A549 (cell line): ENCODE data around the gene KIAA1671. TPM values are rescaled to one million over a fixed set of nuclear protein-coding genes. Genes with fewer than 3 reads are reported as not detected.
A peak's percentile ranks its signal among the peaks of the same experiment; 100 is the strongest.

ENCODE experiments used
- ATAC-seq, 2 experiments: fragments of 200-7000 bp in 1 of 2; fragments of >200 bp in 1 of 2; cut with Nextera tagmentation in 1 of 2; cut with Tn5 transposase in 1 of 2; 3 replicates each; pipeline versions ENCODE4 v1.8.0 to v1.9.1; 2018 to 2020; ENCODE audit warnings: mild to moderate bottlenecking in 1 of 2, moderate library complexity in 1 of 2
- CTCF ChIA-PET: fragments of 300-600 bp; sonication (Branson Sonifier 250); formaldehyde crosslinking; extraction: SDS; loops from one replicate; lab custom pipeline; 2021; ENCODE audit warnings: antibody characterized with exemption, inconsistent platforms; lab: Yijun Ruan, JAX
- POLR2A ChIA-PET: fragments of 350-600 bp; formaldehyde crosslinking; extraction: SDS; loops from one replicate; lab custom pipeline; 2021; ENCODE audit warnings: antibody characterized with exemption, inconsistent platforms; lab: Yijun Ruan, JAX
- DNase-seq, 2 experiments: peaks; one replicate each; pipeline versions ENCODE4 v3.0.0 to v3.0.0-alpha.2; 2011 to 2016; ENCODE audit warnings: low read depth in 1 of 2, low spot score in 1 of 2
- FAIRE-seq: peaks from 2 replicates; lab custom pipeline; 2011; peaks lifted over from hg19 to GRCh38; lab: Jason Lieb, UNC
- H3K27ac ChIP-seq, 2 experiments: fragments of >200 bp; sonication (Bioruptor Twin); formaldehyde crosslinking; 3 replicates each; pipeline ENCODE4 v1.5.1; 2016 to 2017
- H3K4me1 ChIP-seq: fragments of >200 bp; sonication (Bioruptor Twin); formaldehyde crosslinking; 3 replicates; pipeline ENCODE4 v1.6.1; 2016
- H3K4me2 ChIP-seq: fragments of >200 bp; sonication (Bioruptor Twin); formaldehyde crosslinking; 3 replicates; pipeline ENCODE4 v1.6.1; 2016
- H3K4me3 ChIP-seq: fragments of >200 bp; sonication (Bioruptor Twin); formaldehyde crosslinking; 3 replicates; pipeline ENCODE4 v1.5.1; 2016
- H3K9me3 ChIP-seq: fragments of >200 bp; sonication (Bioruptor Twin); formaldehyde crosslinking; 3 replicates; pipeline ENCODE4 v1.6.1; 2016
- CBX2 ChIP-seq: fragments of 200-600 bp; sonication (generic); IDR thresholded peaks from 2 replicates; pipeline ENCODE4 v1.6.1; 2016; ENCODE audit warnings: low read depth, mild to moderate bottlenecking, borderline replicate concordance
- CEBPB ChIP-seq, 2 experiments: fragments of >200 bp in 1 of 2; sonication (Bioruptor Twin) in 1 of 2; formaldehyde crosslinking in 1 of 2; IDR thresholded peaks; 2 replicates each; pipeline ENCODE4 v1.6.1; 2012 to 2016
- EHMT2 ChIP-seq: fragments of 200-600 bp; sonication (generic); IDR thresholded peaks from 2 replicates; pipeline ENCODE4 v1.6.1; 2016; ENCODE audit warnings: antibody characterized with exemption, low read depth, mild to moderate bottlenecking, moderate library complexity
- EP300 ChIP-seq, 2 experiments: fragments of >200 bp; sonication (Bioruptor Twin); formaldehyde crosslinking; IDR thresholded peaks; 2 replicates in 1 of 2; 3 replicates in 1 of 2; pipeline ENCODE4 v1.6.1; 2016 to 2017
- FOXS1 ChIP-seq: fragments of 250-450 bp; sonication (Bioruptor Pico); IDR thresholded peaks from 2 replicates; pipeline ENCODE4 v1.5.0; 2020; ENCODE audit warnings: mild to moderate bottlenecking, moderate library complexity
- HEYL ChIP-seq: fragments of 250-450 bp; sonication (Bioruptor Pico); IDR thresholded peaks from 2 replicates; pipeline ENCODE4 v1.8.0; 2021; ENCODE audit warnings: mild to moderate bottlenecking, moderate library complexity
- HOXB13 ChIP-seq: fragments of 250-450 bp; sonication (Bioruptor Pico); IDR thresholded peaks from 2 replicates; pipeline ENCODE4 v1.5.0; 2020; ENCODE audit warnings: low read depth, mild to moderate bottlenecking, moderate library complexity
- JUN ChIP-seq, 2 experiments: fragments of >200 bp; sonication (Bioruptor Twin); formaldehyde crosslinking; IDR thresholded peaks; 2 replicates in 1 of 2; 3 replicates in 1 of 2; pipeline ENCODE4 v1.6.1; 2016 to 2017
- KDM1A ChIP-seq: fragments of 200-600 bp; sonication (generic); IDR thresholded peaks from 2 replicates; pipeline ENCODE4 v1.6.1; 2016; ENCODE audit warnings: low read depth, mild to moderate bottlenecking
- KDM5A ChIP-seq: fragments of 200-600 bp; sonication (generic); IDR thresholded peaks from 2 replicates; pipeline ENCODE4 v1.6.1; 2016; ENCODE audit warnings: antibody characterized with exemption, mild to moderate bottlenecking
- NR3C1 ChIP-seq: fragments of >200 bp; sonication (Bioruptor Twin); formaldehyde crosslinking; IDR thresholded peaks from 3 replicates; pipeline ENCODE4 v1.6.1; 2017
- PHF8 ChIP-seq: fragments of 200-600 bp; sonication (generic); IDR thresholded peaks from 2 replicates; pipeline ENCODE4 v1.6.1; 2016; ENCODE audit warnings: low read depth, mild to moderate bottlenecking, antibody characterized with exemption, moderate library complexity, borderline replicate concordance
- POLR2A ChIP-seq: IDR thresholded peaks from 2 replicates; pipeline ENCODE4 v1.6.1; 2012; ENCODE audit warnings: mild to moderate bottlenecking, low read length
- POLR2AphosphoS2 ChIP-seq: conservative IDR thresholded peaks from 2 replicates; pipeline ENCODE4 v1.6.1; 2012; ENCODE audit warnings: low read length, improper control_type of control experiment, inconsistent platforms
- RAD21 ChIP-seq, 2 experiments: fragments of >200 bp in 1 of 2; sonication (Bioruptor Twin) in 1 of 2; formaldehyde crosslinking in 1 of 2; IDR thresholded peaks in 1 of 2; conservative IDR thresholded peaks in 1 of 2; 2 replicates in 1 of 2; 3 replicates in 1 of 2; pipeline ENCODE4 v1.6.1; 2012 to 2018; ENCODE audit warnings: inconsistent platforms in 1 of 2
- RARB ChIP-seq: fragments of 250-450 bp; sonication (Bioruptor Pico); IDR thresholded peaks from 2 replicates; pipeline ENCODE4 v1.8.0; 2021; ENCODE audit warnings: mild to moderate bottlenecking, moderate library complexity
- RNF2 ChIP-seq: fragments of 200-600 bp; sonication (generic); IDR thresholded peaks from 2 replicates; pipeline ENCODE4 v1.6.1; 2016; ENCODE audit warnings: low read depth, mild to moderate bottlenecking, antibody characterized with exemption, moderate library complexity, borderline replicate concordance
- TP53 ChIP-seq: fragments of 250-450 bp; sonication (Bioruptor Pico); IDR thresholded peaks from 2 replicates; pipeline ENCODE4 v1.5.0; 2021; ENCODE audit warnings: mild to moderate bottlenecking, moderate library complexity
- ZC3H11A ChIP-seq: fragments of 450-650 bp; IDR thresholded peaks from 2 replicates; pipeline ENCODE4 v1.6.1; 2014; ENCODE audit warnings: antibody characterized with exemption, mild to moderate bottlenecking
- ZNF302 ChIP-seq: fragments of 250-450 bp; sonication (Bioruptor Pico); IDR thresholded peaks from 2 replicates; pipeline ENCODE4 v1.9.0; 2021; ENCODE audit warnings: inconsistent platforms, mild to moderate bottlenecking, moderate library complexity
- ZSCAN20 ChIP-seq: fragments of 250-450 bp; sonication (Bioruptor Pico); IDR thresholded peaks from 2 replicates; pipeline ENCODE4 v1.8.0; 2022; ENCODE audit warnings: mild to moderate bottlenecking, moderate library complexity
- WGBS: methylation state at CpG from one replicate; pipeline ENCODE4 v1.1.6; 2017; ENCODE audit errors: missing lambda C conversion rate; 5-methylcytosine and 5-hydroxymethylcytosine counted together
- polyA plus RNA-seq, 4 experiments: library from polyadenylated mRNA; depleted of rRNA in 3 of 4; stranded (reverse); fragments of >200 nt; fragmentation: RNase III in 1 of 4; extraction: RNeasy Plus Mini Kit Qiagen cat#74134 plus additional on column Dnase treatment in 1 of 4; gene quantifications; 2 replicates in 3 of 4; 3 replicates in 1 of 4; pipeline ENCODE4 v1.2.3, GENCODE V29; 2011 to 2017
- TF ChIP-seq, protein P1 (sequence below): fragments of 200-600 bp; sonication (generic); IDR thresholded peaks from 2 replicates; pipeline ENCODE4 v1.6.1; 2016; ENCODE audit warnings: antibody characterized with exemption, mild to moderate bottlenecking, moderate library complexity
- TF ChIP-seq, protein P2 (sequence below): fragments of 250-450 bp; sonication (Bioruptor Pico); IDR thresholded peaks from 2 replicates; pipeline ENCODE4 v1.5.0; 2021; ENCODE audit warnings: mild to moderate bottlenecking, moderate library complexity, borderline replicate concordance
- TF ChIP-seq, protein P3 (sequence below): fragments of 250-450 bp; sonication (Bioruptor Pico); IDR thresholded peaks from 2 replicates; pipeline ENCODE4 v1.5.0; 2020; ENCODE audit warnings: low read depth, mild to moderate bottlenecking, moderate library complexity

KIAA1671 gene
- polyA plus RNA-seq, 2 of the 4 experiments (the other 2 are of a cell fraction) = 5.3 to 7.9 TPM

DNA sequence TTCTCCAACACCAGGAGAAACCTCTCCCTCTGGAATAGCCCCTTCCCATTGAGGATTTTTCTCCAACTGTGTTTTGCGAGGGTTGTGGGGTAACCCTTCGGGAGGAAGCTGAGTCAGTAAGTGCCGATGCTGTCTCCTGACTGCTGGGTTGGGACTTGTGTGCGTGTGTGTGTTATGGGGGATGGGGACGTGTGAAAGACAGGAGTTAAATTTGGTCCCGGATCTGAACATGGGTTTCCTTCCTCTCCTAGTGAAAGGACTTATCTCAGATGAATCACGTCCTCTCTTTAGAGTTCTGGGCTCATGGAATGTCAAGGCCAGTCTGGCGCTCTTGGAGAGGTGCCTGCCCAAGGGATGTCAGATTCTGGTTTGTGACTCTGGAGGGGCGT, 33.3 kb downstream of the KIAA1671 start:
- no peak overlapping the region for H3K4me3 ChIP-seq
- no peak for FAIRE-seq
- DNase-seq = no peak
- ATAC-seq = no peak
- WGBS = 60% methylated on average over 9 of the region's 9 CpGs
- H3K4me2 ChIP-seq = no peak overlapping the region
- POLR2A ChIA-PET = no interaction called here
- TF ChIP-seq CBX2 = no peak
- TF ChIP-seq KDM1A = no peak
- TF ChIP-seq, protein P1, sequence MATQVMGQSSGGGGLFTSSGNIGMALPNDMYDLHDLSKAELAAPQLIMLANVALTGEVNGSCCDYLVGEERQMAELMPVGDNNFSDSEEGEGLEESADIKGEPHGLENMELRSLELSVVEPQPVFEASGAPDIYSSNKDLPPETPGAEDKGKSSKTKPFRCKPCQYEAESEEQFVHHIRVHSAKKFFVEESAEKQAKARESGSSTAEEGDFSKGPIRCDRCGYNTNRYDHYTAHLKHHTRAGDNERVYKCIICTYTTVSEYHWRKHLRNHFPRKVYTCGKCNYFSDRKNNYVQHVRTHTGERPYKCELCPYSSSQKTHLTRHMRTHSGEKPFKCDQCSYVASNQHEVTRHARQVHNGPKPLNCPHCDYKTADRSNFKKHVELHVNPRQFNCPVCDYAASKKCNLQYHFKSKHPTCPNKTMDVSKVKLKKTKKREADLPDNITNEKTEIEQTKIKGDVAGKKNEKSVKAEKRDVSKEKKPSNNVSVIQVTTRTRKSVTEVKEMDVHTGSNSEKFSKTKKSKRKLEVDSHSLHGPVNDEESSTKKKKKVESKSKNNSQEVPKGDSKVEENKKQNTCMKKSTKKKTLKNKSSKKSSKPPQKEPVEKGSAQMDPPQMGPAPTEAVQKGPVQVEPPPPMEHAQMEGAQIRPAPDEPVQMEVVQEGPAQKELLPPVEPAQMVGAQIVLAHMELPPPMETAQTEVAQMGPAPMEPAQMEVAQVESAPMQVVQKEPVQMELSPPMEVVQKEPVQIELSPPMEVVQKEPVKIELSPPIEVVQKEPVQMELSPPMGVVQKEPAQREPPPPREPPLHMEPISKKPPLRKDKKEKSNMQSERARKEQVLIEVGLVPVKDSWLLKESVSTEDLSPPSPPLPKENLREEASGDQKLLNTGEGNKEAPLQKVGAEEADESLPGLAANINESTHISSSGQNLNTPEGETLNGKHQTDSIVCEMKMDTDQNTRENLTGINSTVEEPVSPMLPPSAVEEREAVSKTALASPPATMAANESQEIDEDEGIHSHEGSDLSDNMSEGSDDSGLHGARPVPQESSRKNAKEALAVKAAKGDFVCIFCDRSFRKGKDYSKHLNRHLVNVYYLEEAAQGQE = no peak
- TF ChIP-seq RNF2 = no peak
- no peak for TF ChIP-seq JUN (IDR thresholded peaks at IDR 0.05)
- no peak for TF ChIP-seq FOXS1 (CRISPR knock-in tag)
- no peak for TF ChIP-seq ZNF302
- TF ChIP-seq KDM5A = no peak
- no peak for TF ChIP-seq PHF8
- no peak for TF ChIP-seq NR3C1
- CTCF ChIA-PET = interaction anchor here (3.4 kb wide), 1 partner anchor 47 kb away, joined by 12 read pairs; no protein-coding TSS in a partner anchor
- peak overlapping the region in 1 of 2 experiments; percentile 52; a peak in 1 of 6 replicates for H3K27ac ChIP-seq
- H3K4me1 ChIP-seq = peaks cover 32% of the 10 kb centered on the region
- H3K9me3 ChIP-seq = no peaks in the 10 kb centered on the region

DNA sequence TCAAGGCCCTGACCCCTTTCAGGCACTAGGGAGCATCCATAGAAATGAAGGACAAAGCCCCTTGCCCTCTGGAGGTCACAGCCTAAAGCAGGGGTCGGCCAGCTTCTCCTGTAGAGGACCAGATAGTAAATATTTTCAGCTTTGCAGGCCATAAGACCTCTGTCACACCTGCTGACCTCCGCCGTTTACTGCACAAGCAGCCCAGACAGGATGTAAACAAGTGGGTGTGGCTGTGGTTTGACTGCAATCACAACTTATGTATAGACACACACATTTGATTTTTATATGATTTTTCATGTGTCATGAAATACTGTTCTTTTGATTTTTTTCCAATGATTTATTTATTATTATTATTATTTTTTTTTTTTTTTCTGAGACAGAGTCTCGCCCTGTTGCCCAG, 34.3 kb downstream of the KIAA1671 start:
- 82% methylated on average over 4 of the region's 4 CpGs for WGBS
- ChIA-PET POLR2A (no interaction called here), CTCF (interaction anchor here (1.2 to 3.4 kb wide), 3 partner anchors 41 to 62 kb away, joined by 4 to 12 read pairs (median 4); no protein-coding TSS in a partner anchor)
- DNase-seq (no peak), ATAC-seq (no peak), FAIRE-seq (no peak)
- Histone ChIP-seq H3K4me3 (no peak overlapping the region), H3K4me1 (peaks cover 33% of the 10 kb centered on the region), H3K9me3 (no peaks in the 10 kb centered on the region), H3K4me2 (no peak overlapping the region), H3K27ac (no peak overlapping the region)
- no peak for TF ChIP-seq ZC3H11A
- TF ChIP-seq, protein P2, sequence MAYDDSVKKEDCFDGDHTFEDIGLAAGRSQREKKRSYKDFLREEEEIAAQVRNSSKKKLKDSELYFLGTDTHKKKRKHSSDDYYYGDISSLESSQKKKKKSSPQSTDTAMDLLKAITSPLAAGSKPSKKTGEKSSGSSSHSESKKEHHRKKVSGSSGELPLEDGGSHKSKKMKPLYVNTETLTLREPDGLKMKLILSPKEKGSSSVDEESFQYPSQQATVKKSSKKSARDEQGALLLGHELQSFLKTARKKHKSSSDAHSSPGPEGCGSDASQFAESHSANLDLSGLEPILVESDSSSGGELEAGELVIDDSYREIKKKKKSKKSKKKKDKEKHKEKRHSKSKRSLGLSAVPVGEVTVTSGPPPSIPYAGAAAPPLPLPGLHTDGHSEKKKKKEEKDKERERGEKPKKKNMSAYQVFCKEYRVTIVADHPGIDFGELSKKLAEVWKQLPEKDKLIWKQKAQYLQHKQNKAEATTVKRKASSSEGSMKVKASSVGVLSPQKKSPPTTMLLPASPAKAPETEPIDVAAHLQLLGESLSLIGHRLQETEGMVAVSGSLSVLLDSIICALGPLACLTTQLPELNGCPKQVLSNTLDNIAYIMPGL (CRISPR knock-in tag) = no peak
- no peak for TF ChIP-seq POLR2A
- no peak for TF ChIP-seq TP53
- TF ChIP-seq CEBPB (IDR thresholded peaks at IDR 0.05) = no peak
- no peak for TF ChIP-seq HEYL (CRISPR knock-in tag)
- TF ChIP-seq, protein P3, sequence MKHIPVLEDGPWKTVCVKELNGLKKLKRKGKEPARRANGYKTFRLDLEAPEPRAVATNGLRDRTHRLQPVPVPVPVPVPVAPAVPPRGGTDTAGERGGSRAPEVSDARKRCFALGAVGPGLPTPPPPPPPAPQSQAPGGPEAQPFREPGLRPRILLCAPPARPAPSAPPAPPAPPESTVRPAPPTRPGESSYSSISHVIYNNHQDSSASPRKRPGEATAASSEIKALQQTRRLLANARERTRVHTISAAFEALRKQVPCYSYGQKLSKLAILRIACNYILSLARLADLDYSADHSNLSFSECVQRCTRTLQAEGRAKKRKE (CRISPR knock-in tag) = no peak
- no peak for TF ChIP-seq EHMT2
- TF ChIP-seq ZSCAN20 = no peak
- no peak for TF ChIP-seq RAD21 (conservative IDR thresholded peaks at IDR 0.05 in 1 of 2, IDR thresholded peaks at IDR 0.05 in 1 of 2)
- no peak for TF ChIP-seq POLR2AphosphoS2
- no peak for TF ChIP-seq EP300 (IDR thresholded peaks at IDR 0.05)
- no peak for TF ChIP-seq RARB
- no peak for TF ChIP-seq HOXB13 (CRISPR knock-in tag)
